ENCODE data around the gene CCDC9.
"Not testable (repeated sequence)": the region's sequence is repeated elsewhere in the genome, so short reads cannot be mapped to it uniquely, and the experiment has no call there.

CCDC9 gene

GRCh38 chr19:47261946-47262793 is 5.8 kb downstream of the CCDC9 start:
- DNase-seq: not testable (repeated sequence)

DNA sequence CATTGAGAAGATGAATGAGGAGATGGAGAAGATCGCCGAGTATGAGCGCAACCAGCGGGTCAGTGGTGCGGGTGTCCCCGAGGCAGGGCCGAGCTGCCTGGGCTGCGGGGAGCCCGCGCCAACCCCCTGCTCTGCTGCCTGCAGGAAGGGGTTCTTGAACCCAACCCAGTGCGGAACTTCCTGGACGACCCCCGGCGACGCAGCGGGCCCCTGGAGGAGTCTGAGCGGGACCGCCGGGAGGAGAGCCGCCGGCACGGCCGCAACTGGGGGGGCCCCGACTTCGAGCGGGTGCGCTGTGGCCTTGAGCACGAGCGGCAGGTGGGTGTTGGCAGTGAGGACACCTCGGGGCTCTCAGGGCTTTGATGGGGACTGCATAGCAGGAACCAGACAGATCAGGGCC is 8.3 kb downstream of the CCDC9 start:
- no peak for DNase-seq

- DNase-seq: no peak
Observed at GRCh38 chr19:47266401-47266941, 10.1 kb downstream of the CCDC9 start.

- no peak for DNase-seq
Observed at GRCh38 chr19:47267350-47267759, 11.0 kb downstream of the CCDC9 start.

DNA sequence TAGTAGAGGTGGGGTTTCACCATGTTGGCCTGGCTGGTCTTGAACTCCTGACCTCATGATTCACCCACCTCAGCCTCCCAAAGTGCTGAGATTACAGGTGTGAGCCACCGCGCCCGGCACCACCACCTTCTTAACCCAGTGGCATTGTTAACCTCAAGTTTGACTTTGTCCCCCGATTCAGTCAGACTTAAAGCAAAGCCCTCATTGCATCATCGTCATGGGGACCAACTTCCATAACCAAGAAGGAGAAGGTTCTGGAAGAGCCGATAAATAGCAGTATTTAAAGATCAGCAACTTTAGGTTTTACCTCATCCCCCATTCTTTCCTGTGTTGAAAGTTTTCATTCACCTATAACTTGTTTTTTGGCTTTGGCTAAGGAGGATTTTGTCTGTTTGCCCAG is 11.7 kb downstream of the CCDC9 start:
- DNase-seq: no peak

- no peak for DNase-seq
Observed at GRCh38 chr19:47269596-47269995, 13.3 kb downstream of the CCDC9 start.

DNA sequence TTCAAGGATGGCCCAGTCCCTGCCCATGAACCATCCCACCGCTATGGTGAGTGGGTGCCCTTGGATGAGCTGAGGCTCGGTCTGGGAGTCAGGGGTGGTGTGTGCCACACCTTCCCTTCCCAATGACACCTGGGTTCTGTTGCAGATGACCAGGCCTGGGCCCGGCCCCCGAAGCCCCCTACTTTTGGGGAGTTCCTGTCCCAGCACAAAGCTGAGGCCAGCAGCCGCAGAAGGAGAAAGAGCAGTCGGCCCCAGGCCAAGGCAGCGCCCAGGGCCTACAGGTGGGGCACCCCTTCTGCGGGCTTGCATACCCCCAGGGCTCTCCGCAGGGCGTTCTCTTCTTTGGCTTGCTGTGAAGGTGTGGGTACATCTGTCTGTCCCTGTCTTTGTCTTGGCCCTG is 14.1 kb downstream of the CCDC9 start:
- DNase-seq: no peak

GRCh38 chr19:47271949-47272348 is 15.6 kb downstream of the CCDC9 start:
- no peak for DNase-seq

DNA sequence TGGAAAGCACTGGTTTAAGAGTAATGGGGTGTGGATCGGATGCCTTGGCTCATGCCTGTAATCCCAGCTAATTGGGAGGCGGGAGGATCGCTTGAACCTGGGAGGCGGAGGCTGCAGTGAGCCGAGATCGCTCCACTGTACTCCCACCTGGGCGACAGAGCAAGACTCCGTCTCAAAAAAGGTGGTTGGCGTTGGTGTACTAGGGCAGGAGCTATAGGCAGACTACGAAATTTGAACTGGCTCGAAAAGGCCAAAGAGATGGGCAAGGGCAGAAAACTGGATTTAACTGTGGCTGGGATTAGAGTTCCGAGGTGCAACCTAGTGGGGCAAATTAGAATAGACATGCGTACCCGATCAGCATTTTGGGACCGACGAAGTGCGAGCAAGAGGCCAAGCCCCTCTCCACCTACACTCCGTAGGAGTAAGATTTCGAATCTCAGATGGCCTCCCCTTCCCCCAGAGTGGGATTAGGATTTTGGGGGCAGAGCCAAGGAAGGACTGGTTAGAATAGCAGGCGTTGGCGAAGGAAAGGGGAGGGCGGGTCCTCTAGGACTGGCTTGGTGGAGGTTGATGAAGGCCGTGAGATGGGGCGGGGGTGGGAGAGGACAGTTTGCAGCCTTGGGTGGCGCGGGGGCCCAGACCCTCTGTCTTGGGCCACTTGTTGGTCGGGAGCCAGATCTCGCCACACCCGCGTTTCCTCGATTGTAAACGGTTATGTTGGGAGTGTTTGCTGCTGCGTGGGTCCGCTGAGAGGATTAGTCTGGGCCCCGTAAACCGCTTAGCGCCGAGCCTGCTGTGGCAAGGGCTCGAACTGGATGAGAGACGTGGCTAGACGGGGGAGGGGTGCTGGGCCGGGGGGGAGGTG is 16.4 kb downstream of the CCDC9 start:
- DNase-seq: peak; percentile 43

GRCh38 chr19:47273313-47274070 is 17.2 kb downstream of the CCDC9 start:
- DNase-seq: peak; percentile 77

DNA sequence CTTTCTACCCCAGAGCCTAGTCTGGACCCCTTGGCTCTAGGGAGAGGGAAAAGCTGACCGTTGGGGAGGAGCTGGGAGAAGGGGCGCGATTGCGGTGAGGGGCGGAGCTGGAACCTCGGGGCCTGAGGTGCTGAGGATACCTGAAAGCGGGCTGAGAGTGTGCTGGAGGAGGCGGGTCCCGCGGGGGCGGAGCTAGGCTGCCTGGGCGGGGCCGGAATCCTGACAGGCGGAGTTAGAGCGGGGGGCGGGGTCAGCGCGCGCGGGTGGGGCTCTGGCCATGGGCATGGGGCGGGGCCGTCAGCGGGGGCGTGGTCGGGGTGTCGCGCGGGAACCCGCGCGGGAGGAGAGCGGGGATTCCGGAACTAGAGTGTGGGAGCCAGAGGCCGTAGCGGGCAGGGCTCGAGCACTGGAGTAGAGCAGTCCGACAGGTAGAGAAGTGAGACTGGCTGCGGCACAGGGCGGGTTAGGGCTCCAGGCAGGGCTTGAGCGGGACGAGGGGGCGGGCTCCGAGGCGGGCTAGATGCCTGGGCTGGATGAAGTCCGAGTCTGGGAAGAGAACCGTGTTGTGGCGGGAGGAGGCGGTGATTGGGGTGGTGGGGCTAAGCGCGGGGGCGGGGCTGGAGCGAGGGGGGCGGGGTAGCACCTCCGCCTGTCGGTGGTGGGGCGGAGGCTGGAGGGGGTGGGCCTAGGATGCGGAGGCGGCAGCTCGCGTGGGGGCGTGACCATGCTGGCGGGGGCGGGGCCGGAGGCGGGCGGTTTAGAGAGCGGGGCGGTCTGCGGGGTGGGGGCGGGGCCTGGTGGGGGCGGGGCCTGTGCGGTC is 18.0 kb downstream of the CCDC9 start, which contains the start of gene INAFM1:
INAFM1 (plus strand) TSS at position 815 of the 820 bp plus-strand sequence. CDS start 35 bp downstream, outside the sequence.
- peak; percentile 85 for DNase-seq

DNA sequence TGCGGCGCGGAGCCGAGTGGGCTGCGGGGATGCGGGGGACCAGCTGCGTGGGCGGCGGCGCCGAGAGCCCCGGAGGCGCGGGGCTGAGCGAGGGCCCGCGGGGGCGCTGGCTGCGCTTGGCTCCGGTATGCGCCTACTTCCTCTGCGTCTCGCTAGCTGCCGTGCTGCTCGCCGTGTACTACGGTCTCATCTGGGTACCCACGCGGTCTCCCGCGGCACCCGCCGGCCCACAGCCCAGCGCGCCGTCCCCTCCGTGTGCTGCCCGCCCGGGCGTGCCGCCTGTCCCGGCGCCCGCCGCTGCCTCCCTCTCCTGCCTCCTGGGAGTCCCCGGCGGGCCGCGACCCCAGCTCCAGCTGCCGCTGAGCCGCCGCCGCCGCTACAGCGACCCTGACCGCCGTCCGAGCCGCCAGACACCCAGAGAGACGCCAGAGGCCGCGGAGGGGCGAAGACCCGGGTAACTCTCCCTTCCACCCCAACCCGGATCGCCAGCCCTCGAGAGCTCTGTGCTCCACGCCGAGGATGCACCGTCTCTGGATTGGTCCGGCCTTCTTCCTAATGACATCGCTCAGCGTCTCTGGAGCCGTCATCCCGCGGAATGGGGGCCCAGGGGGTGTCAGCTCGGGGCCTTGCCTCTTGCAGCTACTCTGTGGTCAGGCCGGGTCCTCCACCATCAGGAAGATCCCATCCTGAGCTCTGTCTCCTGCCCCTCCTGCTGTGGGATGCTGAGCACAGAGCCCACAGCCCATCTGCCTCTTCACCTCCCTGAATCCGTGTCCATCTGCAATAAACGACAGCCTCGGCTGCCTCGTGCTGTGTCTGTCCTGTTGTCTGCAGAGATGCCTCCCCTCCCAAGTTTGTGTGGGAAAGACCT is 18.8 kb downstream of the CCDC9 start:
- DNase-seq: no peak

DNA sequence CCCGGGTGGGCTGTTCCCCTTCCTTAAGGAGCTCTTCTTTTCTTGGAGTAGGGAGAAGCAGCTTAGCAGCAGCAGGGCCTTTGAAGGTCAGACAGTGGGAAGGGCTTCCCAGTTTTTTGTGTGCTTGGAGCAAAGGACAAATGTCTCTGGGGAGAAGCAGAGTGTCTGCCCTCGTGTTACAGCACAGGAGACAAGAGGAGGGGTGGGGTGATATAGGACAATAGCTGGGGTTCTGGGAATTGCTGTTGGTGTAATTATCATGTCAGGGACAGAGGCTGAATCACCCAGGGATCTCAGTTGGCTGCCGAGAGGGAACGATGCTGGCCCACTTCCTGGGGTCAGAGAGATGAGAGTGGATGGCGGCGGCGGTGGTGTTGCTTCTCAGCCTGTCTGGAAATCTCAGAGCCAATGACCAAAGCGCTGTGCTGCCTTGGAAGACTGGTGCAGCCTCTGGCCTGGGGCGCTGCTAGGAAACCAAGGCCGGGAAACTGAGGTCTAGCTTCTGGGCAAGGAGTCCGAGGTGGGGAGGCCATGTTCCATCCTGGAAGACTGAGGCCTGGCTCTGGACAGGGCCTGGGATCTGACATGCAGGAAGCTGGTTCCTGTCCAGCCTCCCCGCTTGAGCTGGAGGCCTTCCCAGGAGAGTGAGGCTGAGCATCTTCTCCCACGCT is 19.6 kb downstream of the CCDC9 start:
- DNase-seq: no peak

GRCh38 chr19:47276513-47276912 is 20.2 kb downstream of the CCDC9 start:
- DNase-seq: not testable (repeated sequence)

GRCh38 chr19:47280183-47280797 is 24.0 kb downstream of the CCDC9 start:
- DNase-seq: no peak

DNA sequence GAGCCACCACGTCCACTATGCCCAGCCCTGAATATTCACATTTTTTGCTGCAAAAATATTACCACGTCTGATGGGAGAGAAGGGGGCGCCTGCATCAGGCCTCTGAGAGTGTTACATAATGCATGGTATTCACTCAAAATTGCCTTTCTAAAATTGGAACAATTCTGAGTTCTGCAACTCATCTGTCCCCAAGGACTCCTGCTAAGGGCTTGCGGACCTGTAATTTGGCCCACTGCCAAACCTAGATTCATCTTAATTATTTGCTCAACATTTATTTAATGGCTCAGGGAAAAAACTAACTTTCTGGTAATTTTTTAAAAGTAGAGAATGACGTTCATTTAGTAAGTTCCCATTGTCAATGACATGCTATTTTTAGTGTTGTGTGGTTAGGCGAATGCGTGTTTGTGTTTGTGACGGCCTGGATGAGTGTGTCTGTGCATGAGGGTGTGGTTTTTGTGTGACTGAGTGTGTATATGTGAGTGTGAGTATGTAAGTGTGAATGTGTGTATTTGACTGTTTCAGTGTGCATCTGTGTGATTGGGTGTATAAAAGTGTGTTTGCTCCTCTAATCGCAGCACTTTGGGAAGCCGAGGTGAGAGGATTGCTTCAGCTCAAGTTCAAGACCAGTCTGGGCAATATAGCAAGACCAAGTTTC is 27.2 kb downstream of the CCDC9 start:
- DNase-seq: peak; percentile 19

DNA sequence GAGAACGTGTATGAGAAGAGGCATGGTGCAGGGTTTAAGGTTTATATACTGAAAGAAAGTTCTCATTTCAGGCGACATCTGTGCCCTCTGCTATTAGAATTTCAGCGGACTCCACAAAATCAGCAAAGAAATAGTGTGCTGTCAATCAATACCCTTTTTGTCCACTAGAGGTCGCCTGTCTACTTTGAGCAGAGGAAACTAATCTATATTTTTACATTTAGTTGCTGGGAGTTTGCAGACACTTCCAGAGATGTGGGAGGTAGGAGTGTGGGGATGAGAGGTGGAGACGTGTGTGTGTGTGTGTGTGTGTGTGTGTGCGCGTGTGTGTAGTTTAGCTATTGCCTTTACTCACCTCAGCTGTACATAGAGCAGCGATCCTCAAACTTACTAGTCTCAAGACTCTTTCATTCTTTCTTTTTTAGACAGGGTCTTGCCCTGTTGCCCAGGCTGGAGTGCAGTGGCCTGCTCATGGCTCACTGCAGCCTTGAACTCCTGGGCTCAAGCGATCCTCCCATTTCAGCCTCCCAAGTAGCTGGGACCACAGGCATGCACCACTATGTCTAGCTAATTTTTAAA is 28.1 kb downstream of the CCDC9 start:
- DNase-seq: peak; percentile 50

DNA sequence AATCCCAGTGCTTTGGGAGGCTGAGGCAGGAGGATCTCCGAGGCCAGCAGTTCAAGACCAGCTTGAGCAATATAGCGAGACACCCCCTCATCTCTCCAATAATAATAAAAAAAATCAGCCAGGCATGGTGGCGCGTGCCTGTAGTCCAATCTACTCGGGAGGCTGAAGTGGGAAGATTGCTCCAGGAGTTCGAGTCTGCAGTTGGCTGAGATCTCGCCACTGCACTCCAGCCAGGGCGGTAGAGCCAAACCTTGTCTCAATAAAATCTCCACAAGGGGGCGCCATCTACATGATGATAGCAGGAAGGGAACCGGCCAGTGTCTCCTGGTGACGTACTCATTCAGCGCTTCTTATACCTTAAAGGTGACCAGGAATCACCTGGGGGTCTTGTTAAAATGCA is 39.7 kb downstream of the CCDC9 start:
- peak; percentile 84 for DNase-seq

GRCh38 chr19:47300867-47301266 is 44.5 kb downstream of the CCDC9 start:
- DNase-seq: not testable (repeated sequence)
